ENCODE results near the gene RBM10. TPM values are rescaled to one million over a fixed set of nuclear protein-coding genes. Genes with fewer than 3 reads are reported as not detected.

RBM10 gene
- total and polyA plus RNA-seq, 2 of the 13 experiments (the other 11 are each of a cell fraction or from before 2014, with no cell fraction given): 15.9 to 43.1 TPM

DNA sequence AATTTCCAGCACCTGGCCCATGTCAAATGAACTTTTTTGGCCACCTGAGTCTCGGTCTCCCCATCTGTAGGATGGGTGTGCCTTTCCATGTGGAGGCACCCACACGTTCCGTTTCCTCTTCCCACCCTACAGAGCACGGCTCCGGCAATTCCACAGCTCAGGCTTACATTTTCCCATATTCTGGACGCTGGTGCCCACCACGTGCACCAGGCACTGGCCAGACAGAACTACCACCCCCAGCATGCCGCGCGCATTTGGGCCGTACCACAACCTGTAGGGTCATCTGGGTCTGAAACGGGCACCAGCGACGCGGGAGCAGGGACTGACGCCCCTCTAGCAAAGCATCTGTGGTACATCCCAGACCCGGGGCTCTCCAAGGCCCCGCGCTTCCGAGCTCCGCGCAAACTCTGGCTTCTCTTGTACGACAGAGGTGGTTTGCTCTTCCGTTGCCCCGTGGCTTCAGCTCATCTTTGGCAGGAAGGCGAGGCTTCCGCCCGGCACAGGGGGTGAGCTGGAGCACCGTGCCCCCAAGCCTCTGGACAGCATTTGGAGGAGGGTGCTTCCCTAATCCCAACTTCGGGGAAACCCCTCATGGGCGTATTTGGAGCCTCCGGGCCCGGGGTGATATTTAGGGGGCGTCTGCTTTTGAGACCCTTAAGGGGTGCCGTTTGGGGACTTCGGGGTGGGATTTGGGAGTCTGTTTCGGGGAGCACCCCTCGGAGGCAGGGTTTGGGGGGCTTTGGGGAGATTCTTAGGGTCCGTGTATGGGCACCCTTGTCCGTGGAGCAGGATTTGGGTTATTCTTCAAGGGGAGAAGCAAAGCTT lies 45.6 kb downstream of the RBM10 start (continued):
- peak; percentile 80; the same call in 1 of the 2 replicates for TF ChIP-seq THAP9 (CRISPR knock-in tag; IDR thresholded peaks at IDR 0.05; ENCODE audit: borderline replicate concordance)
- TF ChIP-seq ZMYM3 (CRISPR knock-in tag; IDR thresholded peaks at IDR 0.05): peak; percentile 52; the same call in 1 of the 2 replicates
- TF ChIP-seq ZNF792 (CRISPR knock-in tag; IDR thresholded peaks at IDR 0.05): 0 out of 2 replicates have a peak, but pooled peaks have one; percentile 32
- TF ChIP-seq GABPB1 (CRISPR knock-in tag; IDR thresholded peaks at IDR 0.05): peak; percentile 74
- peak; percentile 55 for TF ChIP-seq TEAD3 (CRISPR knock-in tag; optimal IDR thresholded peaks at IDR 0.05; ENCODE audit: borderline replicate concordance)
- no peak for TF ChIP-seq CEBPG (CRISPR knock-in tag; IDR thresholded peaks at IDR 0.05)
- TF ChIP-seq ERF (CRISPR knock-in tag; IDR thresholded peaks at IDR 0.05): 0 out of 2 replicates have a peak, but pooled peaks have one; percentile 16
- TF ChIP-seq ZNF496 (CRISPR knock-in tag; IDR thresholded peaks at IDR 0.05; ENCODE audit: insufficient replicate concordance): no peak
- no peak for TF ChIP-seq SOX13 (IDR thresholded peaks at IDR 0.05)
- TF ChIP-seq SOX13 (CRISPR knock-in tag; conservative IDR thresholded peaks at IDR 0.05 in 1 of 2, IDR thresholded peaks at IDR 0.05 in 1 of 2): 0 out of 4 replicates have a peak, but pooled peaks of 1 of the 2 experiments have one; percentile 14
- TF ChIP-seq ZBTB33 (CRISPR knock-in tag; IDR thresholded peaks at IDR 0.05): 0 out of 2 replicates have a peak, but pooled peaks have one; percentile 15
- 0 out of 2 replicates have a peak, but pooled peaks have one; percentile 36 for TF ChIP-seq E2F1 (CRISPR knock-in tag; IDR thresholded peaks at IDR 0.05)
- peak; percentile 71 for TF ChIP-seq KAT8 (CRISPR knock-in tag; IDR thresholded peaks at IDR 0.05)
- TF ChIP-seq NR2C2 (CRISPR knock-in tag; IDR thresholded peaks at IDR 0.05; ENCODE audit: borderline replicate concordance): peak; percentile 55
- no peak for TF ChIP-seq ZNF512B (CRISPR knock-in tag; IDR thresholded peaks at IDR 0.05; ENCODE audit: borderline replicate concordance)
- peak; percentile 34; the same call in 1 of the 2 replicates for TF ChIP-seq FOXK1 (CRISPR knock-in tag; IDR thresholded peaks at IDR 0.05; ENCODE audit: borderline replicate concordance, low read depth)
- TF ChIP-seq TAF1 (CRISPR knock-in tag; IDR thresholded peaks at IDR 0.05): peak; percentile 73
- TF ChIP-seq ZNF256 (CRISPR knock-in tag; conservative IDR thresholded peaks at IDR 0.05): 0 out of 2 replicates have a peak, but pooled peaks have one; percentile 30
- no peak for TF ChIP-seq KLF16 (CRISPR knock-in tag; IDR thresholded peaks at IDR 0.05)

Measured in HepG2 (cell line).